GM19455 (cell line): ENCODE data around the gene PDZD11.
"Not testable (repeated sequence)": the region's sequence is repeated elsewhere in the genome, so short reads cannot be mapped to it uniquely, and the experiment has no call there.

Experiments used
- ATAC-seq: cut with Tn5 transposase; IDR thresholded peaks from one replicate; pipeline ENCODE4 v1.9.1; 2021; ENCODE audit not compliant: unreplicated experiment

PDZD11 gene

DNA sequence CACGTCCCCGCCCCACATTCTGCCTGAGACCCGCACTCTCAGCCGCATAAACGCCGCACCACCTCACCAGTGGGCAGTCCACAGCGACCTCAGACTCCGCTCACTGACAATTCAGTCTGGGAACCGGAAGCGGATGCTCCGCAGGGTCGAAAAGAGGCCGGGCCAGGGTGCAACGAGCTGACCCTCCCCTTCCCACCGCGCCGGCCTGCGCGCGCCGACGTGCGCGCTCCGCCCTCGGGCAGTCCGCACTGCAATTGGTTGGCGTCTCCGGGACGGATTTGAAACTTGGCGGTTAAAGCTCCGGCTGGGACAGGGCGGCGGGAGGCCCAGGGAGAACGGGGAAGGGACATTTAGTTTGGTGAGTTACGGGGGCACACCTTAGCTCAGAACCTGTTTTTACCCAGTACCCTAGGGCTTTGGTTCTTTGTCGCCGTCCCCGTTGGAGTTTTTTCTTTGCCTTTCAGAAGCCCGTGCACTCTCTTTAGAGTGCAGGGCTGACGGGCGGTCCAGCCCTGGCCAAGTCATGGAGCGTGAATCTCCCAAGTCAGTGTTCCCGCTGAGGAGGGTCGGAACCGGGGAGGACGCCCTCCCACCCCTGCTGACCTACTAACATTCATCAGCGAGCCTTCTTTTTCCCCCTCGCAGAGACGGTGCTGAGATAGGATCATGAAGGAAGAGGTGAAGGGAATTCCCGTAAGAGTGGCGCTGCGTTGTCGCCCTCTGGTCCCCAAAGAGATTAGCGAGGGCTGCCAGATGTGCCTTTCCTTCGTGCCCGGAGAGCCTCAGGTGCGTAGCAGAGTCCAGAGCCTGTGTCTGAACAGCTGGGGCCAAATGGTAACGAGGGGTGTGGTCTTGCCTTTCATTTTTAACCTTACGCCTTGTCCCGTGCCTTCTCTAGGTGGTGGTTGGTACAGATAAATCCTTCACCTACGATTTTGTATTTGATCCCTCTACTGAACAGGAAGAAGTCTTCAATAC is at the start of gene PDZD11, which contains the start of gene KIF4A:
TSS of gene PDZD11 (minus strand) at position 135 of the 978 bp plus-strand sequence. CDS start 586 bp downstream, outside the sequence.
TSS of gene KIF4A (plus strand) at position 312 of the 978 bp plus-strand sequence. CDS start at position 667, 355 bp downstream.
- ATAC-seq, result peak; percentile 96

DNA sequence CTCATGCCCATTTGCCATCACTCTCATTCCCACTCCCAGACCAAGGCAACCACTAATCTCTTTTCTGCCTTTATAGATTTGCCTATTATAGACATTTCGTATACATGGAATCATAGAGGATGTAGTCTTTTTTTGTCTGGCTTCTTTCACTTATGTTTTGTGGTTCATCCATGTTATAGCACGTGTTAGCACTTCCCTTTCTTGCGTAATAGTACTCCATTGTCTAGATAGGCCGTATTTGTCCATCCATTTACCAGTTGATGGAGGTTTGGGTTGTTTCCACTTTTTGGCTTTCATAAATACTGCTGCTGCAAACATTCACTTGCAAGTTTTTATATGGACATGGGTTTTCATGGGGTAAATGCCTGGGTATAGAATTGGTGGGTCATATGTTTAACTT is 48.6 kb upstream of the PDZD11 start:
- ATAC-seq, result no peak

- ATAC-seq, result peak; percentile 100
These were observed 47.0 kb upstream of the PDZD11 start for GRCh38 chrX:70336767-70337166.

- no peak for ATAC-seq
These were observed 42.9 kb upstream of the PDZD11 start for GRCh38 chrX:70332600-70332999.

GRCh38 chrX:70331161-70331560 is 41.4 kb upstream of the PDZD11 start:
- ATAC-seq, result no peak

DNA sequence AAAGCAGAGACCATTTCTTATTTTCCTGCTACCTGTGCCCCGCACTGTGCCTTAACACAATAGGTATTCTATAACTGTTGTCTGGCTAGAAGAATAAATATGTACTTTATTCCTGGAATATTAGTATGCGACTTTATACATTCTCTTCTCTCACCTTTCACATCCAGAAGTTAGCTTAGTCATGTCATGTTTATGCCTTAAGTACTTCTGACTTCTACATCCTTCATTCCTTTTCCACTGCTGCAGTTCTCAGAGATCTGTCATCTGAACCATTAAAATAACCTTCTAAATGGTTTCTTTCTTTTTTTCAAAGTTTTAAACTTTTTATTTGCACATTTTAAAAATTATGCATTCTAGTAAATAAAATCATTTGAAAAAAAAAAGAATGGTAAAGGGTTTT is 34.6 kb upstream of the PDZD11 start:
- no peak for ATAC-seq

GRCh38 chrX:70323628-70324027 is 33.9 kb upstream of the PDZD11 start:
- ATAC-seq, result not testable (repeated sequence)

DNA sequence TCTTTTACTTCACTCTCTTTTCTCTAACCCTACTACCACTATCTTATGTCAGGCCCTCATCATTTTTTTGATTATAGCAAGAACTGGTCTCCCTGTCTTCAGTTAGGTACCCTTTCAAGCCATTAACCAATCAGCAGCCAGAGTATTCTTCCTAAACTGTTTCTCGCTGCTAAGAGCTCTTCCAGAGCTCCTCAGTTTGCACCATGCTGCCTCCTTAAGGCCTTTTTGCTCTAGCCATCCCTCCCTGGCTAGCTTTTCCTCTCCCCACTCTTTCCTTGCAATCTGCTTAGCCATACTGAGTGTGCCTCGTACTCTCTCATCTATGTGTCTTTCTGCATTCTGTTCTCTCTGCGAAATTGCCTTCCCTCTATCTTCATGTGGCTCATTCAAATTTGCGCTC is 33.1 kb upstream of the PDZD11 start:
- ATAC-seq, result no peak

GRCh38 chrX:70313503-70313902 is 23.8 kb upstream of the PDZD11 start:
- ATAC-seq, result no peak

DNA sequence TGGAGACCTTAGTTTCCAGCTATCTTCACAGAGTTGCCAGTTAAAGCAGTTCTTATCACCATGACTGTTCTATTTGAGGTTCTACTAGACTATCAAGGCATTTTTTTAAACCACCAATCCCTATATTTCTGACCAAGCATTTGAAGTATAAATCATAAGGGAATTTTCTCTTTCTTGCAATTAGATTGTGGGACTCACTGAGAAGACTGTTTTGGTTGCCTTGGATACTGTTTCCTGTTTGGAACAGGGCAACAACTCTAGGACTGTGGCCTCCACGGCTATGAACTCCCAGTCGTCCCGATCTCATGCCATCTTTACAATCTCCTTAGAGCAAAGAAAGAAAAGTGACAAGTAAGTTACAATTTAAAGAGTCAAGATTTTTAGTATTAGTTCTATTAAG is 12.0 kb upstream of the PDZD11 start:
- ATAC-seq, result no peak

DNA sequence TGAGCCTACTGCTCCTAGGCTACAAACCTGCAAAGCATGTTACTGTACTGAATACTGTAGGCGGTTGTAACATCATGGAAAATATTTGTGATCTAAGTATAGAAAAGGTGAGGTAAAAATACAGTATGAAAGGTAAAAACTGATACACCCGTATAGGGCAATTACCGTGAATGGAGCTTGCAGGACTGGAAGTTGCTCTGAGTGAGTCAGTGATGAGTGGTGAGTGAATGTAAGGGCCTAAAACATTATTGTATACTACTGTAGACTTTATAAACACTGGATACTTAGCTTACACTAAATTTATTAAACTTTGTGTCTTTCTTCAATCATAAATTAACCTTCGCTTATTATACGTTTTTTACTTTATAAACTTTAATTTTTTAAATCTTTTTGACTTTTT is 3.9 kb upstream of the PDZD11 start:
- ATAC-seq, result no peak

DNA sequence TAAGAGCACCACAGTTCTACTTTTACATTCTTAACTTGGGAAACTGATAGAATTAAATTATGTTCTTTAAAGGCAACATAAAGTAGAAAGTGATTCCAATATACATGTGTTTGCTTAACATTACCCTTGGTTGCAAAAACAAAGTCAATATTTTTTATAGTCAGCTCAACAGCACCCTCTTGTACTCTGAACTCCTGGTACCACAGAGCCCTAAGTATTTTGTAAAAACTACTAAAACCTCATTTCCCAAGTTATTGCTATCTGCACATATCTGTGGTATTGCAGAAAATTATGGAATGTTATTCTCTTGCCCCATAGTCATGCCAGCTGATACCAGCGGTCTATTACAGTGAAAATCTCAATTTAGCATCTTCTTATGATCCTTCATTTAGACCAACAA is 3.1 kb upstream of the PDZD11 start:
- no peak for ATAC-seq

DNA sequence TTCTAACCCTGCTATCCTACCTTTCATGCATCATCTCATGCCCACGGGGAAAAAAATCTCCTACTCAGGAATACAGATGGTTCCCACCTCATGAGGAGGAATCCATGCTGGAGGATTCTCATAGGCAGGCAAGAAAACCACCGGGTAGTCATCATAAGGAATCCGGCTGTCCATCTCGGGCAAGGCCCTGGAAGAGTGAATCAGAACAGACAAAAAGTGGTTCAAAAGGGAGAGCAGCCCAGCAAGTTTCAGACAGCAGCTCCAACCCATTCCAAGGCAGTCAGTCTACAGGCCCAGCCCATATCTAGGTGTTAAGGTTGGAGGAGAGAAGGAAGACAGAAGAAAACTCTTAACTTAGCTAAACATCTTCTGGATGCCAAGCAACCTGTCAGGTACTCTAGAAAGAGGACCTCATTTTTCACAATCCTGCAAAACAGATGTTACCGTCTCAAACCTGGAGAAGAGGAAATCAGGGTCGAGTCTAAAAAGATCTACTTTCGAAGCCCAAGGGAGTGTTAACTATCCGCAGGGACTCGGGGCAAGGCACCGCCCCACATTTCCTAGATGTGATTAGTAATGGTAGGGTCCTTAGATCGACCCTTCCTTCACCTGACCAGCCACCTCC is 447 bp downstream of the PDZD11 start:
- no peak for ATAC-seq

- no peak for ATAC-seq
These were observed 7.8 kb downstream of the PDZD11 start, which contains the start of gene RAB41 for GRCh38 chrX:70281951-70282350. TSS of gene RAB41 (plus strand) at chrX:70282172. CDS start at chrX:70282218, 46 bp downstream.

- no peak for ATAC-seq
These were observed 9.2 kb downstream of the PDZD11 start for GRCh38 chrX:70280573-70280972.

DNA sequence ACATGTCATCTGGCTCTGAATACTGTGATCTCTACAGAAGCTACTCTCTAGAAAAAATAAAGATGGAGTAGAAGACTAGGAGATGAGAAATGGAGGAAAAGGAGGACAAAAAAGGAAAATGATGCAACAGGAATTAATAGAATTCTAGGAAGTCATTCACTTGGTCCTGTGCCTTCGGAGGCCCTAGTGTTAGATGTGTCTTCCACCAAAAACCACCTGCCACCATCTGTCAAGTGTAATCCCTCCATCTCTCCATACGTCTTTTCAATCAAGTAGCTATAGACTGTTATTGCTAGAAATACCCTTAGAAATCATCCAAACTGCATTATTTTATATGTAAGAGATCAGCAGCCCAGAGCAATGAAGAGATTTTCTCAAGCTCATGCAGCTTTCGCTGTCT is 10.6 kb downstream of the PDZD11 start:
- ATAC-seq, result no peak

DNA sequence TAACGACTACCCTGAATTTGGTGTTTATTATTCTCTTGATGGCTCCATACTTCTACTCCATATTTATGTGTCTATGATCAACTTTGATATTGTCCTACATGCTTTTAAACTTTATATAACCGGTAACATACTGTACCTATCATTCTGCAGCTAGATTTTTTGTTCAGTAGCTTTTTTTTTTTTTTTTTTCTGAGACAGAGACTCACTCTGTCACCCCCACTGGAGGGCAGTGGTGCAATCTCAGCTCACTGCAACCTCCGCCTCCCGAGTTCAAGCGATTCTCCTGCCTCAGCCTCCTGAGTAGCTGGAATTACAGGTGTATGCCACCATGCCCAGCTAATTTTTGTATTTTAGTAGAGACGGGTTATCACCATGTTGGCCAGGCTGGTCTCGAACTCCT is 15.7 kb downstream of the PDZD11 start:
- not testable (repeated sequence) for ATAC-seq

DNA sequence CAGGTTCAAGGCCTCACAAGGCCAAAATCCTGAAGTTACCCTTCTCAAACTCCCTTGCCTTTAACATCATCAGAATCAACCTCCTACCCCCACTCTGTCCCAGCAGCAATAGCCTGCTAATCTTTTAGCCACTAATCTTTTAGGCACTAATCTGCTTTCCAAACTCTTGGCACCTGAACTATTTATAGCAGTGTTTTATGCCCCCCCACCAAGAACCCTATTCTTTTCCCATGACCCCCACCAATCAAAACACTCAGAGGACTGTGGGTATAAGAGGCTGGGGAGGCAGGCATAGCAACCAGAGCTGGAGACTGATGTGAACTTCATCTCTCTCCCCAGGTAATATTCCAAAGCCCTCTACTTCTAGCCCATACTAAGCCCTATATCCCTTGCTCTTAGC is 21.7 kb downstream of the PDZD11 start, which contains the start of gene ARR3:
TSS of gene ARR3 (plus strand) at position 301 of the 400 bp plus-strand sequence. CDS start 1,052 bp downstream, outside the sequence.
- no peak for ATAC-seq

- no peak for ATAC-seq
These were observed 24.9 kb downstream of the PDZD11 start for GRCh38 chrX:70264784-70265183.

- no peak for ATAC-seq
These were observed 26.7 kb downstream of the PDZD11 start for GRCh38 chrX:70262952-70263567.

DNA sequence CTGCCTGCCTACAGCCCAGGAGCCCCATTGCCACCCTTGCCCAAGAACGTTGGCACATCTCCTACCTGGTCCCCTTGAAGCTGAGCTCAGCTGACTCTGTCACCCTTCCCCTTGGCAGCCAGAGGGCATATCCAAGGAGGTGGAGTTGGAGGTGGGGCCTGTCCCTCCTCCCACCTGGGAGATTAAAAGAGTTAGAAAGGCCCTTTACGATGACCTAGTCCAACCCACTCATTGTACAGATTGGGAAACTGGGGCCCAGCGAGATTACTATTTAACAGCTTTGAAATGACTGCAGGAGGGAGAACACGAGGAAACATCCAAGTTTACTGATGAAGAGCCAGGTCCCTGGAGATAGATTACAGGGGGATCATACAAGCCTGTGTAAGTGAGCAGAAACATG is 29.6 kb downstream of the PDZD11 start, which contains the start of gene P2RY4:
TSS of gene P2RY4 (minus strand) at position 101 of the 400 bp plus-strand sequence. CDS start 580 bp downstream, outside the sequence.
- no peak for ATAC-seq
